ENCODE data around the gene PDE4D. TPM values are rescaled to one million over a fixed set of nuclear protein-coding genes. Genes with fewer than 3 reads are reported as not detected.

PDE4D gene
- polyA plus RNA-seq, 1 donor = 40.4 TPM

GRCh38 chr5:59040024-59040803 lies 853.3 kb downstream of the PDE4D start:
- DNase-seq (ENCODE audit: low read depth) = no peak

GRCh38 chr5:59039296-59040023 lies 854.1 kb downstream of the PDE4D start:
- no peak for DNase-seq (ENCODE audit: low read depth)

- DNase-seq (ENCODE audit: low read depth) = no peak
These were observed 854.7 kb downstream of the PDE4D start for GRCh38 chr5:59038798-59039295.

GRCh38 chr5:59037941-59038797 lies 855.4 kb downstream of the PDE4D start:
- DNase-seq (ENCODE audit: low read depth) = no peak

GRCh38 chr5:59037453-59037852 lies 856.1 kb downstream of the PDE4D start:
- no peak for DNase-seq (ENCODE audit: low read depth)

GRCh38 chr5:59037041-59037440 lies 856.5 kb downstream of the PDE4D start:
- no peak for DNase-seq (ENCODE audit: low read depth)

GRCh38 chr5:59036274-59036961 lies 857.1 kb downstream of the PDE4D start:
- DNase-seq (ENCODE audit: low read depth) = no peak

- DNase-seq (ENCODE audit: low read depth) = no peak
These were observed 857.8 kb downstream of the PDE4D start for GRCh38 chr5:59035681-59036080.

- DNase-seq (ENCODE audit: low read depth) = no peak
These were observed 858.9 kb downstream of the PDE4D start for GRCh38 chr5:59034498-59035186.

- no peak for DNase-seq (ENCODE audit: low read depth)
These were observed 866.2 kb downstream of the PDE4D start for GRCh38 chr5:59027145-59027907.

- no peak for DNase-seq (ENCODE audit: low read depth)
These were observed 867.8 kb downstream of the PDE4D start for GRCh38 chr5:59025734-59026133.

- no peak for DNase-seq (ENCODE audit: low read depth)
These were observed 871.5 kb downstream of the PDE4D start for GRCh38 chr5:59021837-59022514.

- no peak for DNase-seq (ENCODE audit: low read depth)
These were observed 872.2 kb downstream of the PDE4D start for GRCh38 chr5:59021286-59021673.

- no peak for DNase-seq (ENCODE audit: low read depth)
These were observed 872.8 kb downstream of the PDE4D start for GRCh38 chr5:59020611-59021285.

- no peak for DNase-seq (ENCODE audit: low read depth)
These were observed 874.4 kb downstream of the PDE4D start for GRCh38 chr5:59019078-59019477.

- DNase-seq (ENCODE audit: low read depth) = no peak
These were observed 876.6 kb downstream of the PDE4D start for GRCh38 chr5:59016925-59017324.

GRCh38 chr5:59008816-59009473 lies 884.6 kb downstream of the PDE4D start:
- DNase-seq (ENCODE audit: low read depth) = no peak

GRCh38 chr5:59007460-59008063 lies 886.0 kb downstream of the PDE4D start:
- peak; percentile 13 for DNase-seq (ENCODE audit: low read depth)

Data from forelimb muscle (tissue), 1 donor.